ENCODE measurements around the gene SDSL. TPM values are rescaled to one million over a fixed set of nuclear protein-coding genes. Genes with fewer than 3 reads are reported as not detected.

The SDSL gene
- total RNA-seq, 1 donor from 2014 or later, result 0.82 TPM

GRCh38 chr12:113465808-113466453 lies 43.8 kb downstream of the SDSL start:
- DNase-seq (ENCODE audit: low spot score in 2 of 2), result no peak

GRCh38 chr12:113466454-113467141 lies 44.4 kb downstream of the SDSL start:
- DNase-seq (ENCODE audit: low spot score in 2 of 2) (no peak), FAIRE-seq (no peak)

More at GRCh38 chr12:113465808-113466453, 43.8 kb downstream of the SDSL start:
- no peak for FAIRE-seq

DNA sequence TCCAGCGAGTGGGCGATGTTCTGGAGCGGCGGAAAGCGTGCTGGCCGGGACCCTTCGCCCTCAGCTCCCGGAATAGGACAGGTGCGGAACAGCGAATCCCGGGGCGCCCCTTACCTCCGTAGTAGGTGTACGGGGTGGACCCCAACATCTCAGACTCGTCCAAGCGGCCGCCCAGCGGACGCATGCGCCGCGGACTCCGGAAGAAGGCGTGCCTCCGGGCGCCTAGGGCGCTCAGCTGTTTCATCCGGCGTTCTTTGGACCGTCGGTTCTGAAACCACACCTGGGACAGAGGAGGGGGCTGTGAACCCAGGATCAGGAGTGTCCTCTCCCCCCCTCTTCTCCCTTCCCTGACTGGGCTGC lies 44.9 kb downstream of the SDSL start:
- no peak for DNase-seq (ENCODE audit: low spot score in 2 of 2)
- no peak for FAIRE-seq

- DNase-seq (ENCODE audit: low spot score in 2 of 2) (no peak), FAIRE-seq (no peak)
Measured at GRCh38 chr12:113467502-113468364, 45.6 kb downstream of the SDSL start.

DNA sequence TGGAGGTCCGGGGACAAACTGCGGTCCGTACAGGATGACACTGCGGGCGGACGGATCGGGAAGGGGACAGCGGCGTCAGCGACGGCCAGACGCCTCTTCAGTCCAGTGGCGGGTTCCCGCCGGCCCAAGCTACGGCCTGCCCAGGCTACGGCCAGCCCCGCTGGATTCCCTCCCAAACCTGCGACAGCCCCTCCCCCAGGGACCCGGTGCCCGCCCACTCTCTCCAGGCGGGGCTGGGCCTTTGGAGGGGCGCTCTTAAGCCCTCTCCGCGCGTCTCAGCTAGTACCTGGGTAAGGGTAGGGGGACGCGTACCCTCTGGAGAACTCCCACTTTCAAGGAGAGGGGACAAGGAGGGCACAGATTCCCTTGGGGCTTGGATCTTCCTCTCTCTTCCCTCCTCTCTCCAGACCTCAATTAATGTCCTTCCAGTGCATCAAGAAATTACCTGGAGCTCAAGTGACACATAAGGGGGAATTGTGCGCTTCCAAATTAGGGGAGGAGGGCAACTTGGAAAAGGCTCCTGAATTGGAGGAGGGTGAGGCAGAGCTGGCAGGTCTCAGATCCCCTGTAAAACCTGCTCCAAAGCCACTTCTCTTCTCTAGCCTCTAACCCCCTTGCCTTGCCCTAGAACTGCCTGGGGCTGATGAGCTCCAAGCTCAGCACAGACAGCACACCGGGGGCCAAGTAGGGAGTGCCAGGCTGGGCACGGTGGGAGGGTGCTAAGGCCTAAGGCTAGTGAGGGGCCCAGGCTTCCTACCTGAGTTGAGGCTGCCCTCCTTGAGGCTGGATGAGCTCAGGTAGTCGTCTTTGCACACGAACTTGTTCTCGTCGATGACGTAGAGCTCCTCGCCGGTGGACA lies 46.4 kb downstream of the SDSL start:
- FAIRE-seq (no peak), DNase-seq (ENCODE audit: low spot score in 2 of 2) (no peak)

DNA sequence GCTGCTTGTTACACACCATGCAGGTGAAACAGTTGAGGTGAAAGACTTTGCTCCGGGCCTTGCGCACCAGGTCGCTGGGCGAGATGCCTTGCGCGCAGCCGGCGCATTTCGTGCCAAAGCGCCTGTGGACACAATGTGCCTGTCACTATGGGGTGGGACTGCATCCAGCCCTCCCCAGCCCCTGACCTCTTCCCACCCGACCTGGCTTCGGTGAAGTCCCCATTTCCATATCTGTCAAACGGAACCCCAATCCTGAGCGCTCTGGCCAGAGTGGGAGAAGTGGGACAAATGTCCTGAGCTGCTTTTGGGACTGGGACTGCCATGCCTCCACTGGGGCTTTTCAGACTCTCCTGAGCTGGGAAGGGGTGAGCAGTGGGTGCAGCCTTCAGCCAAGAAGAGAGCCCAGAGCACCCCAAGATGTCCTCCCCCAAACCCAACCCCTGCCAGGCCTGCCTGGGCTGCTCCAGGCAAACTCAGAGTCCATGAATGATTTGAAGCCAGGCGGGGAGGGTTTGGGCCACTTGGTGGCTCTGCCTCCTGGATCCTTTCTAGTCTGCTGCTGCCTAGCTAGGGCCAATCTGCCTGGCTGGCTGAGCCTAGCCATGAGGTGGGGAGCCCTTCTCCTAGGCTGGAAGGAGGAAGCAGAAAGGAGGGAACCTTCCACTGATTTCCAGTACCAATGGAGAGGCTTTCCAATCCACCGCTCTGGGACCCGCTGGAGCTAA lies 47.2 kb downstream of the SDSL start:
- DNase-seq (ENCODE audit: low spot score in 2 of 2), result no peak
- FAIRE-seq, result no peak

GRCh38 chr12:113469949-113470743 lies 48.0 kb downstream of the SDSL start:
- DNase-seq (ENCODE audit: low spot score in 2 of 2), result no peak
- FAIRE-seq, result no peak

DNA sequence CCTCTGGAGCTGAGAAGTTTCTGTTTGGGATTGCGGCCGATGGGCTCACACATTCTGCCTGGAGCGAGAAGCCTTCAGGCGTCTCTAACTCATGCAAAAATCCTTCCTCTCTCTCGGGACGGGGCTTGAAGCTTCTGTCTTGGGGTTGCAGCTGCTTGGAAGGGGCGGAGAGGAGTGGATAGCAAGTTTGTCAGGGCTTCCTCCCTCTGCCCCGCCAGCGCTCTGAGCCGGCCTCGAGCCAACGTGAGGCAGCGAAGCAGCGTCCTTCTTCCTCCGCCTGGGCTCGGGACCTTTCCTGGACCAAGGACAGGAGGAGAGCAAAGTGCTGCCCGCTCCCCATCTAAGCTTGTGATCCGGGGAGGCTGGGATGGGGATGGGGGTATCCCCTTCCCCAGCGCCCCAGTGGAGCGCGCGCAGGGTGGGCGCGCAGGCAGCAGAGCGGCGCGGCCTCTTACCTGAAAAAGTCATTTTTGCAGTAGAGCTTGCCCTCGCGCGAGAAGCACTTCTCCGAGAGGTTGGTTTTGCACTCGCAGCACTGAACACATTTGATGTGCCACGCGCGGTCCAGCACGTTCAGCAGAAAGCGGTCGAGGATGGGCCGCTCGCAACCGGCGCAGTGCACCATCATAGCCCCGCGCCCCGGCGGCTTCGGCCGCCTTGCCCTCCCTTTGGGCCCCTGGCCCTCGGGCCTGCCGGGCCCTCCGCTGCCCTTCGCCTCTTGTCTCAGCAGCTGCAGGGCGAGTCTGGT lies 48.9 kb downstream of the SDSL start:
- DNase-seq (ENCODE audit: low spot score in 2 of 2), result no peak
- FAIRE-seq, result no peak

GRCh38 chr12:113471619-113472171 lies 49.5 kb downstream of the SDSL start, which contains the start of gene LHX5:
Gene LHX5, minus strand, starts transcription at chr12:113471871. Its CDS starts 373 bp downstream, at chr12:113471498.
- no peak for DNase-seq (ENCODE audit: low spot score in 2 of 2)
- FAIRE-seq, result no peak

- FAIRE-seq (no peak), DNase-seq (ENCODE audit: low spot score in 2 of 2) (no peak)
Measured at GRCh38 chr12:113472191-113473121, 50.3 kb downstream of the SDSL start.

GRCh38 chr12:113473400-113473799 lies 51.2 kb downstream of the SDSL start:
- no peak for DNase-seq (ENCODE audit: low spot score in 2 of 2)
- no peak for FAIRE-seq

- FAIRE-seq (no peak), DNase-seq (ENCODE audit: low spot score in 2 of 2) (no peak)
Measured at GRCh38 chr12:113473942-113474341, 51.8 kb downstream of the SDSL start.

DNA sequence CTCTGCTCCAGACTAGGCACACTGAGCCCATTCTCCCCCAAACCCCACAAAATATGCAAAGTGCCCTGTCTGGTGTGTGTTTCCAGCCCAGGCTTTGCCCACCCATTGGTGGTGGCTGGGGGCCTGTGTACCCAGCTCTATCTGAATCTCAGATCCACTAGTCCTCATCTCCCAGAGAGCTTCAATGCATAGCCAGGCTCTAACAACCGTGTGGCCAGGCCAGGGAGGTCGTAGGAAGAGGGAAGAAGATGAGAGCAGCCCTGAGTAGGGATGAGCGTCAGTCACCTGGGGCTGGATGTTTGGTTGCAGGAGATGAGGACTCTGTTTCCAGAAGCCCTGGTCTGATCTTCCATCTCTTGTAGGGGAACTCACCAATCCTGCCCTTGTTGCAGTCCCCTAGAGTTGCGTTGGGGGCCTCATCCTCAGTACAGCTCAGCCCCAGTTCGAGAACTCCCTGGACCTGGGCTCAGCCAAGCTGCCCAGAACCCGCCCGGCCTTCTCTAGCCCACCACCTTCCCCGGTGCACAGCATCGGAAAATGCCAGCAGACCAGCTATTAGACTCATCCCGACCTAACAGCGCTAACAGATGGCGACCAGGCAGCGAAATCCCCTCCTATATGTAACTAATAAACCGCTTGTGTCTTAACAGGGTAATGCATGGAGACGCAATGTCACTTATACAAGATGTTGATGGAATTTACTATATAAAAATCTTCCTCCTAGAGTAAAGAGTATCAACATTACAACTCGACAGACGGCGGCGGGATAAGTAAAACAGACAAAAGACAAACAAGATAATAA lies 52.7 kb downstream of the SDSL start:
- FAIRE-seq, result no peak
- DNase-seq (ENCODE audit: low spot score in 2 of 2), result no peak

DNA sequence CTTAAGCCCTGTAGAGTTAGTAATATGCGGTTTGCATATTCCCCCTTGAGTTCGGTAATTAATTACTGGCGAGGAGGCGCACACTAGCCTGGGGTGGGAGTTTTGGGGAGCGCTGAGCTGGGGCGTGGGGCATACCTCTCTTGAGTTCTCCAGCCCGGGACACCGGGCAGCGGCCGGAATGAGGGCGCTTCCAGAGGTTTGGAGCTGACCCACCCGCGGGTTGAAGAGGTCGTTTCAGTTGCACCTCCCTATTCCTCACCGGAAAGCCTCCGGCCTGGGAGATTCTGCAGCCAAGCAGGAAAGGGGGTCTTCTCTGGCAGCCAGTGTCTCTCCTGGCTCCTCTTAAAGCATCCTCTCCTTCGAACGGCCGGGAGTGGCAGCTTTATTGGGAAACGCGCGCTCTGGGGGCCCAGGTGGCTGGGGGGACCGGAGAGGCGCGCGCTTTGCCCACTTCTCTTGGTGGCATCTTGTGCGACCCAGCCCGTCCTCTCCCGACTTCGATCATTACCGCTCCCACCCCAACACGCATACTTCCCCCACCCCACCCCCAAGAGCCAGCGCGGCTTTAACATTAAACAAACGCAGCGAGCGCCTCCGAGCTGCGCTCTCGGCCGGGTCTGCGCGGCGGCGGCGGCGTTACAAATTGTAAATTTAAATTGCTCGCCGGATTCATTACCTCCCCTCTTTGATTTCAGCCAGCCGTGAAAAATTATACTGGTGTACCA lies 53.4 kb downstream of the SDSL start:
- FAIRE-seq, result no peak
- peak in 1 of 2 donors; percentile 16 for DNase-seq (ENCODE audit: low spot score in 2 of 2)
